Small intestine (tissue), 7 donors: ENCODE results near the gene CEP112. TPM values are rescaled to one million over a fixed set of nuclear protein-coding genes. Genes with fewer than 3 reads are reported as not detected.

ENCODE experiments used
- DNase-seq, 2 donors: peaks; one replicate each; pipeline versions ENCODE4 v3.0.0 to v3.0.0-alpha.2; 2013
- FAIRE-seq: peaks from 2 replicates; lab custom pipeline; 2012; peaks lifted over from hg19 to GRCh38; lab: Jason Lieb, UNC
- H3K27ac ChIP-seq, 3 donors: one replicate each; pipeline ENCODE4 v1.5.1; 2013; ENCODE audit warnings: low read length in 2 of 3, mild to moderate bottlenecking in 2 of 3, control low read depth in 1 of 3, inconsistent platforms in 1 of 3, low read depth in 1 of 3, moderate library complexity in 1 of 3
- H3K27me3 ChIP-seq, 3 donors: one replicate each; pipeline ENCODE4 v1.6.1; 2013; ENCODE audit warnings: low read length in 3 of 3, inconsistent platforms in 1 of 3; ENCODE audit not compliant: control insufficient read depth in 3 of 3, insufficient read depth in 3 of 3
- H3K36me3 ChIP-seq, 3 donors: one replicate each; pipeline ENCODE4 v1.6.1; 2013; ENCODE audit warnings: low read length in 3 of 3, inconsistent platforms in 1 of 3, low read depth in 1 of 3, mild to moderate bottlenecking in 1 of 3, moderate library complexity in 1 of 3; ENCODE audit not compliant: control insufficient read depth in 3 of 3, insufficient read depth in 2 of 3
- H3K4me1 ChIP-seq, 3 donors: one replicate each; pipeline ENCODE4 v1.6.1; 2013; ENCODE audit warnings: low read length in 2 of 3, inconsistent platforms in 1 of 3, low read depth in 1 of 3, mild to moderate bottlenecking in 1 of 3, moderate library complexity in 1 of 3; ENCODE audit not compliant: control insufficient read depth in 3 of 3, insufficient read depth in 2 of 3
- H3K4me3 ChIP-seq, 3 donors: one replicate each; pipeline ENCODE4 v1.5.1; 2013; ENCODE audit warnings: low read length in 3 of 3, control low read depth in 1 of 3, inconsistent platforms in 1 of 3, low read depth in 1 of 3, mild to moderate bottlenecking in 1 of 3, moderate library complexity in 1 of 3
- H3K9me3 ChIP-seq, 2 donors: one replicate each; pipeline ENCODE4 v1.6.1; 2013; ENCODE audit warnings: low read depth in 1 of 2, low read length in 1 of 2; ENCODE audit not compliant: control insufficient read depth in 2 of 2, insufficient read depth in 1 of 2
- WGBS, 3 donors: extraction: QIAGEN DNeasy Blood & Tissue Kit; methylation state at CpG; one replicate each; pipeline ENCODE4 v1.1.7; 2013; 5-methylcytosine and 5-hydroxymethylcytosine counted together
- polyA plus RNA-seq, 4 donors: library from polyadenylated mRNA; stranded (reverse) in 3 of 4; unstranded in 1 of 4; fragments of 200-250 nt in 3 of 4; fragments of 120-200 nt in 1 of 4; gene quantifications; one replicate each; pipeline versions ENCODE4 v1.2.1 to v1.2.3, GENCODE V29; 2013
- donor health status: healthy with polysubstance abuse.
- donor health status: control.
- donor health status: control.
- donor health status: Bipolar disorder and iron deficiency.
- donor health status: healthy.

Gene CEP112
- polyA plus RNA-seq, 4 donors = 2.4 to 3.6 (median 3.5) TPM; not detected in 1

- Histone ChIP-seq H3K27ac (no peak overlapping the region), H3K27me3 (no peaks in the 10 kb centered on the region), H3K4me1 (no peaks in the 10 kb centered on the region), H3K36me3 (no peaks in the 10 kb centered on the region), H3K4me3 (no peak overlapping the region), H3K9me3 (peaks cover 0 to 5% of the 10 kb centered on the region in 2 donors)
- no peak for FAIRE-seq
- 76 to 86% (median 80%) methylated on average over 2 of the region's 2 CpGs for WGBS, 3 donors
- no peak for DNase-seq
These were observed 197.8 kb downstream of the CEP112 start for GRCh38 chr17:65994114-65994513.

- DNase-seq = no peak
- Histone ChIP-seq H3K27me3 (no peaks in the 10 kb centered on the region), H3K27ac (no peak overlapping the region), H3K9me3 (peaks cover 0 to 17% of the 10 kb centered on the region in 2 donors), H3K36me3 (no peaks in the 10 kb centered on the region), H3K4me3 (no peak overlapping the region), H3K4me1 (no peaks in the 10 kb centered on the region)
- FAIRE-seq = no peak
- WGBS, 3 donors = 86 to 93% (median 90%) methylated on average over 3 of the region's 3 CpGs
These were observed 201.3 kb downstream of the CEP112 start for GRCh38 chr17:65990593-65990992.

GRCh38 chr17:65988451-65988850 is 203.5 kb downstream of the CEP112 start:
- DNase-seq (no peak), FAIRE-seq (no peak)
- Histone ChIP-seq H3K4me3 (no peak overlapping the region), H3K27ac (no peak overlapping the region), H3K4me1 (no peaks in the 10 kb centered on the region), H3K36me3 (no peaks in the 10 kb centered on the region), H3K9me3 (peaks cover 0 to 17% of the 10 kb centered on the region in 2 donors), H3K27me3 (no peaks in the 10 kb centered on the region)

GRCh38 chr17:65987988-65988387 is 203.9 kb downstream of the CEP112 start:
- FAIRE-seq = peak; percentile 79
- DNase-seq = peak; percentile 39 to 70

GRCh38 chr17:65985571-65985970 is 206.4 kb downstream of the CEP112 start:
- peaks cover 0 to 15% of the 10 kb centered on the region in 2 donors for H3K9me3 ChIP-seq
- no peak overlapping the region for H3K4me3 ChIP-seq
- 78 to 87% (median 84%) methylated on average over 3 of the region's 3 CpGs for WGBS, 3 donors
- DNase-seq = no peak
- FAIRE-seq = no peak
- no peaks in the 10 kb centered on the region for H3K36me3 ChIP-seq
- H3K4me1 ChIP-seq = no peaks in the 10 kb centered on the region
- H3K27me3 ChIP-seq = no peaks in the 10 kb centered on the region
- H3K27ac ChIP-seq = no peak overlapping the region

More at GRCh38 chr17:65987988-65988387, 203.9 kb downstream of the CEP112 start:
- Histone ChIP-seq H3K36me3 (no peaks in the 10 kb centered on the region), H3K27ac (no peak overlapping the region), H3K27me3 (no peaks in the 10 kb centered on the region), H3K9me3 (peaks cover 0 to 17% of the 10 kb centered on the region in 2 donors), H3K4me1 (no peaks in the 10 kb centered on the region), H3K4me3 (no peak overlapping the region)
- WGBS, 3 donors = 26 to 53% (median 38%) methylated on average over 2 of the region's 2 CpGs

GRCh38 chr17:65984299-65984698 is 207.6 kb downstream of the CEP112 start:
- Histone ChIP-seq H3K36me3 (no peaks in the 10 kb centered on the region), H3K4me1 (no peaks in the 10 kb centered on the region), H3K9me3 (peaks cover 0 to 12% of the 10 kb centered on the region in 2 donors), H3K27me3 (no peaks in the 10 kb centered on the region), H3K4me3 (no peak overlapping the region), H3K27ac (no peak overlapping the region)
- WGBS, 3 donors = 47 to 56% (median 52%) methylated on average over 3 of the region's 3 CpGs
- FAIRE-seq (no peak), DNase-seq (no peak)

- H3K27me3 ChIP-seq = no peaks in the 10 kb centered on the region
These were observed 213.1 kb downstream of the CEP112 start for GRCh38 chr17:65978871-65979270.

GRCh38 chr17:65977041-65977440 is 214.9 kb downstream of the CEP112 start:
- H3K4me3 ChIP-seq = no peak overlapping the region
- no peaks in the 10 kb centered on the region for H3K27me3 ChIP-seq
- H3K9me3 ChIP-seq = no peaks in the 10 kb centered on the region
- no peak for FAIRE-seq
- no peak overlapping the region for H3K27ac ChIP-seq
- H3K4me1 ChIP-seq = no peaks in the 10 kb centered on the region
- WGBS, 3 donors = 83 to 86% (median 85%) methylated on average over 10 of the region's 10 CpGs
- DNase-seq = no peak
- no peaks in the 10 kb centered on the region for H3K36me3 ChIP-seq

More at GRCh38 chr17:65978871-65979270, 213.1 kb downstream of the CEP112 start:
- no peaks in the 10 kb centered on the region for H3K36me3 ChIP-seq
- no peak overlapping the region for H3K27ac ChIP-seq
- DNase-seq = no peak
- WGBS, 3 donors = 61 to 84% (median 78%) methylated on average over 1 of the region's 1 CpG
- no peaks in the 10 kb centered on the region for H3K4me1 ChIP-seq
- FAIRE-seq = no peak
- no peak overlapping the region for H3K4me3 ChIP-seq
- no peaks in the 10 kb centered on the region for H3K9me3 ChIP-seq

- Histone ChIP-seq H3K27me3 (no peaks in the 10 kb centered on the region), H3K4me3 (no peak overlapping the region), H3K36me3 (no peaks in the 10 kb centered on the region), H3K27ac (no peak overlapping the region), H3K9me3 (no peaks in the 10 kb centered on the region), H3K4me1 (no peaks in the 10 kb centered on the region)
- peak in 1 of 2 donors; percentile 3 for DNase-seq
- FAIRE-seq = no peak
- 78 to 83% (median 81%) methylated on average over 9 of the region's 9 CpGs for WGBS, 3 donors
These were observed 216.1 kb downstream of the CEP112 start for GRCh38 chr17:65975878-65976277.
